ENCODE results near the gene FBXW9.

FBXW9 gene

DNA sequence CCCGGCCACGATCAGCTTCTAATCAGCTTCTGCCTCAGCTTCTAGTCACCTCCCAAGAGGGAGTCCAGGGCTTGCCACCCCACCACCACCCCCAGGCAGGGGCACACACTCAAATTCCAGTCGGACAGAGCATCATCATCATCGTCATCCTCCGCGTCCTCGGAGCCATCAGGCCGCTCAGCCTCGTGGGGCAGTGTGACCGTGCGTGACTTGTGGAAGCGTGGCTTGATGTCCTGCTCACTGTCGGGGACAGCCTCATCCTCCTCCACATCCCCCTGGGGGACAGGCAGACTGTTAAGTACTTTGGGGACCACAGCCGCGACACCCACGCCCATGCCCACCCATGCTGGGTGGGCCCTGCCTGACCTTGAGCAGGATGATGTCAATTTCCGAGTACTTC lies 14.8 kb upstream of the FBXW9 start:
- no peak for DNase-seq (ENCODE audit: low read depth, low spot score)
- no peak overlapping the region for H3K4me3 ChIP-seq (ENCODE audit: low read depth, low read length)
- TF ChIP-seq, protein P1, sequence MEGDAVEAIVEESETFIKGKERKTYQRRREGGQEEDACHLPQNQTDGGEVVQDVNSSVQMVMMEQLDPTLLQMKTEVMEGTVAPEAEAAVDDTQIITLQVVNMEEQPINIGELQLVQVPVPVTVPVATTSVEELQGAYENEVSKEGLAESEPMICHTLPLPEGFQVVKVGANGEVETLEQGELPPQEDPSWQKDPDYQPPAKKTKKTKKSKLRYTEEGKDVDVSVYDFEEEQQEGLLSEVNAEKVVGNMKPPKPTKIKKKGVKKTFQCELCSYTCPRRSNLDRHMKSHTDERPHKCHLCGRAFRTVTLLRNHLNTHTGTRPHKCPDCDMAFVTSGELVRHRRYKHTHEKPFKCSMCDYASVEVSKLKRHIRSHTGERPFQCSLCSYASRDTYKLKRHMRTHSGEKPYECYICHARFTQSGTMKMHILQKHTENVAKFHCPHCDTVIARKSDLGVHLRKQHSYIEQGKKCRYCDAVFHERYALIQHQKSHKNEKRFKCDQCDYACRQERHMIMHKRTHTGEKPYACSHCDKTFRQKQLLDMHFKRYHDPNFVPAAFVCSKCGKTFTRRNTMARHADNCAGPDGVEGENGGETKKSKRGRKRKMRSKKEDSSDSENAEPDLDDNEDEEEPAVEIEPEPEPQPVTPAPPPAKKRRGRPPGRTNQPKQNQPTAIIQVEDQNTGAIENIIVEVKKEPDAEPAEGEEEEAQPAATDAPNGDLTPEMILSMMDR (IDR thresholded peaks at IDR 0.05; ENCODE audit: low read depth, low read length): no peak
- in situ Hi-C loops (cut with HindIII; ENCODE audit: low sequenced_read_pairs): no loop called here

DNA sequence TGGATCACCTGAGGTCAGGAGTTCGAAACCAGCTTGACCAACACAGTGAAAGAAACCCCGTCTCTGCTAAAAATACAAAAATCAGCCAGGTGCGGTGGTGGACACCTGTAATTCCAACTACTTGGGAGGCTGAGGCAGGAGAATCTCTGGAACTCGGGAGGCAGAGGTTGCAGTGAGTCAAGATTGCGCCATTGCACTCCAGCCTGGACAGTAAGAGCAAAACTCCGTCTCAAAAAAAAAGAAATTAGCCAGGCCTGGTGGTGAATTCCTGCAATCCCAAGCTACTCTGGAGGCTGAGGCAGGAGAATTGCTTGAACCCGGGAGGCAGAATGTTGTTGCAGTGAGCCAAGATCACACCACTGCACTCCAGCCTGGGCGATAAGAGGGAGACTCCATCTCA lies 12.2 kb upstream of the FBXW9 start:
- TF ChIP-seq, protein P1 (IDR thresholded peaks at IDR 0.05; ENCODE audit: low read depth, low read length): no peak
- in situ Hi-C loops (cut with HindIII; ENCODE audit: low sequenced_read_pairs): no loop called here
- no peak for DNase-seq (ENCODE audit: low read depth, low spot score)
- no peak overlapping the region for H3K4me3 ChIP-seq (ENCODE audit: low read depth, low read length)

DNA sequence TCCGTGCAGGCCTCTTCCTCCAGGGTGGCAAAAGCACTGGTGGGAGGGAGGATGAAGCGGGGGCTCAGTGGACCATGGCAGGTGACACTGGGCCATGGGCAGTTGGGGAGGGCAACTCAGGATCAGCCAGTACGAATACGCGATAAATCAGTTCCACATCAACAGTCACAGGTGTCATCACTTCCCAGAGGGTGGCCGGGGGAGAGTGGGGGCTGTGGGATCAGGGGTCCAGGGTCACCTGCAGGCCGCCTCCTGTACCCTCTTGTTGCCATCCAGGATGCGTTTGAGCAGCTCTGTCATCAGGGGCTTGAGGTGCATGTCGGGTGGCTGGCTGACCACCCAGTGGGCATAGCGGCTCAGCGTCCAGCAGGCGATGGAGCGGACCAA lies 9.9 kb upstream of the FBXW9 start:
- TF ChIP-seq, protein P1 (IDR thresholded peaks at IDR 0.05; ENCODE audit: low read depth, low read length): no peak
- no peak overlapping the region for H3K4me3 ChIP-seq (ENCODE audit: low read depth, low read length)
- DNase-seq (ENCODE audit: low read depth, low spot score): no peak
- in situ Hi-C loops (cut with HindIII; ENCODE audit: low sequenced_read_pairs): no loop called here

DNA sequence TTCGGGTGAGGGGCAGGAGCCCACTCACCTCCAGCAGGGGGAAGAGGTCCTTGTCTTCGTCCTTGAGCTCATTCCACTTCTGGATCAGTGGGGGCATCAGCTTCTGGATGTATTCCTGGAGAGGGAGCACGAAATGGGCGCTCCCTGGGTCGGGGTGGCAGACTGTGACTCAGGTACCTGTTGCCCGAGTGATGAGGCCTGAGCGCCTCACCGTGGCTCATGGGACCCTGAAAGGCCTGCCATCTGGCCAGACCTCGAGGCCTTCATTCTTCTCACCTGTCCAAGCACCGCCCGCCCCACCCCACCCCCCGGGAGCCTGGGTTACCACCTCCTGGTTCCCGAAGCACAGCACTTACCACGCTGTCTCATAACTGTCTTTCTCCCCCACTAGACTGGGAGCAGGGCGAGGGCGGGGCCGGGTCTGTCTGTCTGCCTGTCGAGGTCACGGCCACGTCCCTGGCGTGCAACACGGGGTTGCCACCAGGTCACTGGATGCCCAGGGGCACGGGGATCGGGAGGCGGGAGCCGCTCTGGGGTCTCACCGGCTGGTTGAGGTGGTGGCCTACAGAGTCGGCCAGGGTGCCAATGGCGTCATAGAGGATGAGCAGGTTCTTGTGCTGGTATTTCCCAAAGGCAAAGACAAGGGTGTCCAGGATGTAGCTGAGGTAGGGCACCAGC lies 9.4 kb upstream of the FBXW9 start:
- TF ChIP-seq, protein P1 (IDR thresholded peaks at IDR 0.05; ENCODE audit: low read depth, low read length): no peak
- in situ Hi-C loops (cut with HindIII; ENCODE audit: low sequenced_read_pairs): no loop called here

DNA sequence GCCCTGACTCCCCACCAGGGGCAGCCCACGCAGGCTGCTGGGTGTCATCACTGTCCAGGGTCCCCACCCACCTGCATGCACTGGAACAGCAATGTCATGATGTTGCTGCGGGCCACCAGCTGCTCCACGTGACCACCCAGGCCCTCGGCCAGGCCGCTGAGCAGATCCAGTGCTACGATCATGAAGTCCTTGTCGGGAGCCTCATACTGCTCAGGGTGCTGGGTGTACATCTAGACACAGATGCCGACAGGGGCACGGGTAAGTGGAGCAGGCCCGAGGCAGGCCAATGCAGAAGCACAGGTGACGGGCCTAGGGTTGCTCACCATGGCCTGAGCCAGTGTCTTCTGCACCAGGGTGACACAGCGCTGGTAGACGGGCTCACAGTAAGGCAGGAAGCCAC lies 8.7 kb upstream of the FBXW9 start:
- DNase-seq (ENCODE audit: low read depth, low spot score): no peak
- in situ Hi-C loops (cut with HindIII; ENCODE audit: low sequenced_read_pairs): no loop called here
- TF ChIP-seq, protein P1 (IDR thresholded peaks at IDR 0.05; ENCODE audit: low read depth, low read length): no peak
- H3K4me3 ChIP-seq (ENCODE audit: low read depth, low read length): no peak overlapping the region

More for the DNA sequence above, 9.4 kb upstream of the FBXW9 start:
- no peak for DNase-seq (ENCODE audit: low read depth, low spot score)
- H3K4me3 ChIP-seq (ENCODE audit: low read depth, low read length): no peak overlapping the region

DNA sequence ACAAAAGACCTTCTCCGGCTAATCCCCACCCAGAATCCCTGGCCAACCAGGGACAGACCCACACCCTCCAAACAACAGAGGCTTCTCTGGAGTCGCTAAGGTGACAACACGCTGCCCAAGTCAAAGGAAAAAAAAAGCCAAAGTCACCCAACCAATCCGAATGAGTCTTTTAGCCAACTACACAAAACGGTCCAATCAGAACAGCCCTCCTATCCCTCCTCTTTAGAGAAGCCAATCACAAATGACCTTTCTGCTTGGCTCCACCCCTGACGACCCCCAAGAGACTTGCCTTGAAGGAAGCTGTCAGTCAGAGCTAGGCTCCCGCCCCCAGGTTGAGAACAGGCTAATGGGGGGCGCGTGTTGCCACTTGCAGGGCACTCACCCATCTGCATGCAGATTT lies 6.6 kb upstream of the FBXW9 start:
- H3K4me3 ChIP-seq (ENCODE audit: low read depth, low read length): no peak overlapping the region
- in situ Hi-C loops (cut with HindIII; ENCODE audit: low sequenced_read_pairs): no loop called here
- DNase-seq (ENCODE audit: low read depth, low spot score): peak; percentile 25
- TF ChIP-seq, protein P1 (IDR thresholded peaks at IDR 0.05; ENCODE audit: low read depth, low read length): no peak
